ENCODE results near the gene BMP2. TPM values are rescaled to one million over a fixed set of nuclear protein-coding genes. Genes with fewer than 3 reads are reported as not detected.
A peak's percentile ranks its signal among the peaks of the same experiment; 100 is the strongest.

Gene BMP2
- 23.1 and 33.7 TPM in 2 replicates for total RNA-seq

- DNase-seq: peak; percentile 76
These were observed at the start of gene BMP2 for GRCh38 chr20:6767536-6768227. Gene BMP2 (plus strand): TSS chr20:6767686. CDS start chr20:6770127, 2,441 bp downstream.

DNA sequence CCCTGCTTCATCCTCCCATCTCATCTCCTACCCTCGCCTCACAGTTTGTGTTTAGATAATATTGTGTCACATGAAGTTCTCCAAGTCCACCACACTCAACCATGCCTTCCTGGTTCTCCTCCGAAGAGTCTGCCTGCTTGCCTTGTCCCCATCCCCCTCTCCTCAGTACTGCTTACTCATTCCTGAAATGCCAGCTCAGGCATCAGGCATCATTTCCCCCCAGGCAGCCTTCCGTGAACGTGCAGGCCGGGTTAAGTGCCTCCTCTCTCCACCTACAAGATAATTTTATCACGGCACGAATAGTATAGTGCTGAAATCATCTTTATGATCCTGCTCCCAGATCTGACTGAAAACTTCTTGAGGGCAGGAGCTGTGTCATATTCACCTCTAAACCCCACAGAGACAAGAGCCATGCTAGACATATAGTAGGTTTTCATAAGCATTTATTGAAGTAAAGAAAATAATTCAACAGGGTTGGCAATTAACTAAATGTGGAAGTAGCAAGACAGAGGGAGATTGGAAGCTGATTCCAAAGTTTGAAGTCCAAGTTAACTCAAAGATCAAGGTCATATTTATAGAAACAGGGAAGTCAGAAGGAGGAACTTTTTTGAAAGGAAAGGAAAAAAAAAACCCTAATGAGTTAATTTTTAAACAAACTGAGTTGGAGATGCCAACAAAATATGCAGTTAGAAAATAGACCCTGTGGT lies 48.7 kb upstream of the BMP2 start:
- DNase-seq: peak; percentile 48

- DNase-seq: no peak
These were observed 48.1 kb upstream of the BMP2 start for GRCh38 chr20:6719369-6719721.

- DNase-seq: no peak
These were observed 40.7 kb upstream of the BMP2 start for GRCh38 chr20:6726761-6727160.

- DNase-seq: no peak
These were observed 36.7 kb upstream of the BMP2 start for GRCh38 chr20:6730672-6731328.

DNA sequence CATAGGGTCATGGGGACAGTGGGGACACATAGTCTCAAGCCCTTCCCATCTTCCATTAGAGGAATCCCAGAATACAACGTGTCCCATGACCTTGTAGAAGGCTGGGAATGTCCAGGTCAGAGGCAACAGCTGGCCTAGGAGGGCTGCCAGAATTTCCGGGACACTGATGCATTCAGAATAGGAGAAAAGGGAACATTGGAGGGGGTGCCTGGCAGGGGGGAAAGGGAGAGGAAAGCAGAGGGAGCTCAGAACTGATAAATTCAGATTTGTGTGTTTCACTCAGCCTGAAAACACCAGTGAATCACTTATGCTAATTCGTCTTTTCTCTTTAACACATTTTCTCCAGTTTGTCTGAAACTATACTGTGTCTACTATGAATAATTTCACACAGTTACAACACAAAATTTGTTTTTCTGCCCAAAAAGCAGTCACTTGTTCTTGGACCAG lies 35.5 kb upstream of the BMP2 start:
- DNase-seq: no peak

DNA sequence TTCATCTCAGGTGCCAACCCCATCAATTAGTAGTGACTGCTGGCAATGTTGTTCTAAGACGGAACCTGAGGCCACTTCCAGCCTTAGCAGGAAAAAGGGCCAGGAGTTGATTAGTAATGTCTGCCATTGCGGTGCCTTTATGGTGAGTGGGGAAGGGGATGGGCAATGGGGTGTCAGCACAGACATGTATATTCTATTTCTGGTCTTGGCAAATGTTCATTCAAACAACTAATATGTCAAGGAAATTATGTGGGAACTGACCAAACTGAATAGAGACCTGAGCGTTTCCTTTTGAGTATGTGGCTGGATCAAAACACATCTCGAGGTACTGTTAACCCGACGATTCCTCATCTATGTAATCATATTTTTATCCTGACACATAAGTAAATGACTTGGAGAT lies 34.6 kb upstream of the BMP2 start:
- DNase-seq: no peak

DNA sequence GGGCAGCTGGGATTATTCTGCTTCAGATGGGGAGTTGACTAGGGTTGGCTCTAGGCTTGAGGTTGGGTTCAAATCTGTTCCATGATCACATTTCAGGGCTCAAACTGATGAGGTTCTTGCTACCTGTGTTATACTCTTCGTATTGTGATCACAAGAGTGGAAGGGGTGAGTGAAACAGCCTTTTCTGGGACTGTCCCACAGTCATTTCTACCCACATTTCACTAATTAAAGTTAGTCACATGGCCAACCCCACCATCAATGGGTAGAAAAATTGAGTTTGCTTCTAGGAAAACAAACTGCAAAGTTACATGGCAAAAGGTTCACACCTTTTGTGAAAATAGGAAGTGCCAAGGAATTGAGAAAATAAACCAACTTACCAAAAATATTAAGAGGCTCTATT lies 33.5 kb upstream of the BMP2 start:
- DNase-seq: no peak

GRCh38 chr20:6735942-6736845 lies 31.3 kb upstream of the BMP2 start:
- no peak for DNase-seq

DNA sequence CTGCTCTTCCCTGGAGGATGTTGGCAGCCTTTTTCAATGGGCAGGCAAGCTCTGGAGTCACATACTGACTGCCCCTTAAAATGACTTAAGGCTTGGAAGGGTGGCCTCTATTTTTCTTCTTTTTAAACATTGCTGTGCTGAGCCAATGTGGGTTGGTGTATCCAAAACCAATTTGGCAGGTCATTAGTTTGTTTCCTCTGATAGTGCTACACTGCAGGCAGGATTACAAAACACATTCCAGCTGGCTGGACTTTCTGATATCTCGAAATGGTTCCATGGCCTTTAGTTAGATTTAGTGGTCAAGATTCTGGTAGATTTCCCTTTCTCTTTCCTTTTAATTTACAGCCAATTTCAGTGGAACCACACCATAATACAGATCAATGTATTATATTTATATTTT lies 28.1 kb upstream of the BMP2 start:
- DNase-seq: no peak

- no peak for DNase-seq
These were observed 27.4 kb upstream of the BMP2 start for GRCh38 chr20:6740096-6740495.

- DNase-seq: no peak
These were observed 23.3 kb upstream of the BMP2 start for GRCh38 chr20:6744180-6744579.

DNA sequence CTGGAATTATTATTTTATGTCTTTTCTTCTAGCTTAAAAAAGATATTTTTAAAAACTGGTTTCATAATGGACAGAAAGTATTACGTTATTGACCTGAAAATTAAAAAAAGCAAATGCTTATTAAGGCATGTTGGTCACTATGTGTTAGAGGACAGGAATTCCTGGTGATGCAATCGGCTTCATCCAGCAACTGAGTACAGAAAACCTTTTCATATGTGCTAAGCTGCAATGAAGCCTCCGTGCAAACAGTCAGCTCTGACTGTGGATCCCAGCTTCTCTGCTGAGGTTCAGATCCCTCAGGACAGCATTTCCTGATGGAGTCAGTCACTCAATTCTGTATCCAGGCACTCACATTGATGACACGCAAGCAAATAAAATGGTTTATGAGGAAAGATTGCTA lies 22.7 kb upstream of the BMP2 start:
- no peak for DNase-seq

- DNase-seq: peak; percentile 50
These were observed 20.4 kb upstream of the BMP2 start for GRCh38 chr20:6746901-6747609.

- no peak for DNase-seq
These were observed 17.0 kb upstream of the BMP2 start for GRCh38 chr20:6750438-6750837.

DNA sequence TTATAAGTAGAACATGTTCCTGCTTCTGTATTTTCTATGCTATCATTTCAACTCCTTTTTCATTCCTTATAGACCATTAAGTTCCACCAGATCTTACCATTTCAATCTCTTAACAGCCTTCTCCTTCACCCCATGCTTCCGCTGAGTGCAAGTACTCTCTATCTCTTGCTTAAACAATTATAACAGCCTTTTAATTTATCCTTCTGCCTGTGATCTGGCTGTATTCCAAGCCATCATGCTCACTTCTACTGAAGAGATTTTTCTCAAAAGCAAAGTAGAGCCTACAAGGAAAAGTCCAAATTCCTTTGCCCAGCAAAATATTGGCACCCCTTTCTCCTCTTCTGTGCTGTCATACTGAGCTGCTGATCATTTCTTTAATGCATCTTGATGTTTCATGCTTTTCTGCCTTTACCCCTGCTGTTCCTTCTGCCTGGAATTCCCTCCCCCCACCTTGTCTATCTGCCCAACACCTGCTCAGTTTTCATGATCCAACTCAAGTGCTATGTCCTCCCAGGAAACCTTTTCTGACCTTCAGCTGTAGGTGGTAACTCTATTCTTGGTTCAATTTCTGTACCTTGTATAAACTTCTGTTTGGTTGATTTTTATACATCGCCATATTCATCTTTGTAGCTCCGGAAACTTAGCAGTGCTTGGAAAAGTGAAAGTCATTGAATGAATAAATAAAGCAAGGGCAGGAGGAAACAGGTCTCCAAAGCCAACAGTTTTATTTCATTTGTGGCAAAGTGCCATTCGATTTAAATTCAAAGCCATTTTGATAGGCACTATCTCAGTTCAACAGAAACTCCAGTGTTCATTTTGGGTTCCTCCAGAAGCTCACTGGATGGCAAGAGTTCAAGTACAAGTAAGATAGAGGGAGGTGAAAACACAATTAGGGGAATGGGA lies 10.5 kb upstream of the BMP2 start:
- no peak for DNase-seq

- DNase-seq: no peak
These were observed 2.9 kb upstream of the BMP2 start for GRCh38 chr20:6764619-6765018.

- peak; percentile 73 for DNase-seq
These were observed 1.9 kb upstream of the BMP2 start for GRCh38 chr20:6765469-6766058.

- no peak for DNase-seq
These were observed 1.1 kb upstream of the BMP2 start for GRCh38 chr20:6766433-6766832.

- DNase-seq: no peak
These were observed 355 bp upstream of the BMP2 start for GRCh38 chr20:6767126-6767535.
